C1 segment of cervical spinal cord (tissue), 14 donors: Measurements from ENCODE around the gene RC3H1.

Source experiments
- DNase-seq, 14 donors: peaks; one replicate each; lab custom pipeline; 2025; lab: John Stamatoyannopoulos, UW

RC3H1 gene

DNA sequence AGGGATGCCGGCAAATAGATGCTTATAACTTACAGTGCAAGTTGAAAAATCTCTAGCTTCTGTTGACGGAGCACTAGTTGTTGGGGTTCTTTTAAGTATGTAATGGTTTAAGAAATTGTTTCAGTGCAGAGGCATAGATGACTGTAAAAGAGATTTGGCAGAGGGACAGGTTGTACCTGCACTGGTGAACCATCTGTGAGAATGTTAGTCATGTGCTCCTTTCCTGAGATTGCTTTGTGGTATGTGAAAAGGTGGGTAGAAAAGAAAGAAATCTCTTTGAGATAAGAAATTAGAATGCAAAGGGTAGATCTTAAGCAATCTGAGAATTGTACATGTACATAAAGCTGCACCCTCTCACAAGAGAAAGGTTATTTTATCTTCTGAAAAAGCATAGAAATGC, 134.5 kb downstream of the RC3H1 start:
- DNase-seq: no peak

GRCh38 chr1:173886746-173887611, 135.2 kb downstream of the RC3H1 start:
- DNase-seq: no peak

- DNase-seq: no peak
Measured at GRCh38 chr1:173884701-173885100, 137.5 kb downstream of the RC3H1 start.
